ENCODE data around the gene C2CD2.

GRCh38 chr21:41895643-41896493 lies 58.0 kb downstream of the C2CD2 start:
- TF ChIP-seq SRF (IDR thresholded peaks at IDR 0.05; ENCODE audit: low read depth in 2 of 2, low read length in 2 of 2) (no peak), CTCF (IDR thresholded peaks at IDR 0.05 in 2 of 3, conservative IDR thresholded peaks at IDR 0.05 in 1 of 3; ENCODE audit: control insufficient read depth in 2 of 3, extremely low read depth in 1 of 3, insufficient read depth in 1 of 3, low read depth in 3 of 3, low read length in 3 of 3) (no peak), BHLHE40 (IDR thresholded peaks at IDR 0.05; ENCODE audit: borderline replicate concordance in 1 of 2, low read depth in 2 of 2, low read length in 1 of 2) (no peak), SP1 (IDR thresholded peaks at IDR 0.05; ENCODE audit: low read depth, low read length) (no peak), RAD21 (IDR thresholded peaks at IDR 0.05; ENCODE audit: insufficient read depth, low read depth, low read length) (0 out of 2 replicates have a peak, but pooled peaks have one; percentile 20), IRF3 (IDR thresholded peaks at IDR 0.05) (no peak), EP300 (IDR thresholded peaks at IDR 0.05; ENCODE audit: borderline replicate concordance in 1 of 2, control insufficient read depth in 1 of 2, low read depth in 2 of 2, low read length in 2 of 2) (no peak), SPI1 (IDR thresholded peaks at IDR 0.05; ENCODE audit: borderline replicate concordance, insufficient read depth, low read depth, low read length) (no peak)

Measured in GM12878 (cell line).